ENCODE results near the gene ADAT3. TPM values are rescaled to one million over a fixed set of nuclear protein-coding genes. Genes with fewer than 3 reads are reported as not detected.
A peak's percentile ranks its signal among the peaks of the same experiment; 100 is the strongest.

ADAT3 gene
- total and polyA plus RNA-seq, 10 donors = 3.2 to 11.0 (median 8.2) TPM

DNA sequence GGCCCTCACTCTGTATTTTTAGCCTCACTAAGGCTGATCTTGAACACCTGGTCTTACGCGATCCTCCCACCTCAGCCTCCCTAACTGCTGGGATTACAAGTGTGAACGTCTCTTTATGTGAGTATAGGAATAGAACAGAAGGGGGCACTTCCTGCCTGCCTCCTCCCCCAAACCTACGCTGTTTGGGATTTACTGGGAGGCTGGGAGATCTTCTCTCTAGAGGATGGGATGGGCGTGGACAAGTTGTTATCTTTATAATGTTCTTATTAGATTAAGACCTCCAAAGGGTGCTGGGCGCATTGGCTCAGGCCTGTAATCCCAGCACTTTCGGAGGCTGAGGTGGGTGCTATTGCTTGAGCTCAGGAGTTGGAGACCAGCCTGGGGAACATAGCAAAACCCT is 32.9 kb downstream of the ADAT3 start:
- H3K27ac ChIP-seq = peak overlapping the region in 2 of 8 donors; percentile 83 to 85
- no peak overlapping the region for H3K4me3 ChIP-seq
- 66 to 83% (median 78%) methylated on average over 7 of the region's 7 CpGs for WGBS, 5 donors
- intact Hi-C loops (cut with DNase I; ENCODE audit: low total_unique reads) = no loop called here
- H3K27me3 ChIP-seq (replicated peaks in 1 of 7) = no peaks in the 10 kb centered on the region
- peaks cover 13 to 82% (median 57%) of the 10 kb centered on the region in 6 donors for H3K4me1 ChIP-seq
- peaks cover 0 to 9% (median 0%) of the 10 kb centered on the region in 8 donors for H3K9me3 ChIP-seq
- no peak for TF ChIP-seq POLR2AphosphoS5 (IDR thresholded peaks at IDR 0.05)
- no peak for TF ChIP-seq POLR2A (IDR thresholded peaks at IDR 0.05)
- TF ChIP-seq, protein P1, sequence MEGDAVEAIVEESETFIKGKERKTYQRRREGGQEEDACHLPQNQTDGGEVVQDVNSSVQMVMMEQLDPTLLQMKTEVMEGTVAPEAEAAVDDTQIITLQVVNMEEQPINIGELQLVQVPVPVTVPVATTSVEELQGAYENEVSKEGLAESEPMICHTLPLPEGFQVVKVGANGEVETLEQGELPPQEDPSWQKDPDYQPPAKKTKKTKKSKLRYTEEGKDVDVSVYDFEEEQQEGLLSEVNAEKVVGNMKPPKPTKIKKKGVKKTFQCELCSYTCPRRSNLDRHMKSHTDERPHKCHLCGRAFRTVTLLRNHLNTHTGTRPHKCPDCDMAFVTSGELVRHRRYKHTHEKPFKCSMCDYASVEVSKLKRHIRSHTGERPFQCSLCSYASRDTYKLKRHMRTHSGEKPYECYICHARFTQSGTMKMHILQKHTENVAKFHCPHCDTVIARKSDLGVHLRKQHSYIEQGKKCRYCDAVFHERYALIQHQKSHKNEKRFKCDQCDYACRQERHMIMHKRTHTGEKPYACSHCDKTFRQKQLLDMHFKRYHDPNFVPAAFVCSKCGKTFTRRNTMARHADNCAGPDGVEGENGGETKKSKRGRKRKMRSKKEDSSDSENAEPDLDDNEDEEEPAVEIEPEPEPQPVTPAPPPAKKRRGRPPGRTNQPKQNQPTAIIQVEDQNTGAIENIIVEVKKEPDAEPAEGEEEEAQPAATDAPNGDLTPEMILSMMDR (IDR thresholded peaks at IDR 0.05 in 8 of 11, conservative IDR thresholded peaks at IDR 0.05 in 3 of 11) = no peak
- DNase-seq = no peak
- H3K36me3 ChIP-seq = no peaks in the 10 kb centered on the region

DNA sequence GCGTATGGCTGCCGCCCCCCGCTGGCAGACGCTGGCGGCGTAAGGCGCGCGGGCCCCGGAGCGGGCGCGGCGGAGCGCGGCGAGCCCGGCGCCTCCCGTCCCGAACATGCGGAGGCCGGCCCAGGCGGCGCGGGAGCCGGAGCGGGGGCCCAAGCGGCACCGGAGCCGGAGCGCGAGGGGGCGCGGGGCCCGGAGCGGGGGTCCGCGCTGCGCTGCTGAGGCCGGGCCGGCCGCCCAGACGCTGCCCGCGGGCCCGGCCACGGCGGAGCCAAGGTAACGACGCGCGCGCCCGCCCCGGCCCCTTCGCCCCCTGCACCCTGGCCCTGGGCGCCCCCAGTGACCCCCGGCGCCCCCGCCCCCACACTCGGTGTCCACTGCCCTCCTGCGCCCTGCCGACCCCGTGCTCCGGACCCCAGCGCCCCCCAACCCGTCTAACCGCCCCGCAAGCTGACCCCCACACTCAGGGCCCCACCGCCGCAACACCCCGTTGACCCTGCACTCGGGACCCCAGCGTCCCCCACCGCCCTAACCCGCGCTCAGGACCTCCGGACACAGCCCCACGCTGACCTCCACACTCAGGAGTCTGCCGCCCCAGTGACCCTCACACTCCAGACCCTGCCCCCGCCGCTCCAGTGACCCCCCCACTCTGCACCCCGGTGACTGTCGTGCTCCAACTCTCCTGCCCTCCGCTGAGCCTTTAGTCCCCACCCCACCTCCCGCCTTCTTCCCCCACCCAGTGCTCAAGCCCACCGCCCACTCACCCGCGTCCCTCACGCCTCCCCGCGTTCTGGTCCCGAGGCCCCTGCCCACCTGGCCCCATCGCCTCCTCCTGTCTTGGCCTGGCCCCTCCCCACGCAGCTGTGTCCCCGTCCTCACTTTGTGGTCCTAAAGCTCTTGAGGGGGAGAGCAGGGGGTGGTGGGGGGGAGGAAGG is 36.2 kb downstream of the ADAT3 start, which contains the start of gene CSNK1G2:
TSS of gene CSNK1G2 (plus strand) at position 27 of the 932 bp plus-strand sequence. CDS start 28,601 bp downstream, outside the sequence.
- DNase-seq = peak; percentile 90

DNA sequence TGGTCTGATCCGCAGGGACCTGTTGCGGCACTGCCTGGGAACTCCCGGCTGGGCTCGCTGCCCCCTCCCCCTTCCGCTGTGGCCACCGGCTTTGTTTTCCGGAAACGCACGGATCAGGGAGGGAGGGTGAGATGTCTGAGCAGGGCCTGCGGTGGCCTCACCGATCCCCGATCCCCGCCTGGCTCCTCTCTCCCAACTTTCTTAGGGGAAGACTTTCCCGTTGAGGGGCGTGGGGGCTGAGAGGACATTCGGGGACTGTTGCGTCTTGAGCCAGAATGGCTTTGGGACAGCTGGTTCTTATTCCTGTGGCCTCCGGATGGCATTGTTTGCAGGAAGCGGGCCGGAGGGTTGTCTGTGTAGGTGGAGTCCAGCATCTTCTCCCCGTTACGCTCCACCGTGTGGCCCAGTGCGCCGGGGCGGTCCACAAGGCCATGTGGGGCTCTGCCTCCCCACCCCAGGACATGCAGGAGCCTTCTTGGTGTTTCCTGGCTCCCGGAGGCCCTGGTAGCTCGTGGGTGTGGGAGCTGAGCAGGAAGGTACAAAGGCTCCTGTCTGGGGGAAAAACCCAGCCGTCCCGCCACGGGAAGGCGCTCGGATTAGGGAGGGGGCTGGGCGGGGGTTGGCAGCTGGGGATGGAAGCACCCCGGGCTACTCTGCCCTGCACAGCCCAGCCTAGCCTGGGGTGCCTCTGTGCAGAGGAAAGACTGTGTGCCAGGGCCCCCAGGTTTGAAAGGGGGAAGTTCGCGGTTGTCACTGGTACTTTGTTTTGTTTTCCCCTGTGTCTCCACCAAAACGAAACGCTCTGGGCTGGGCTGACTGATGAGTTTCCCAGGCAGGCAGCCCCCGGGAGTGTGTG is 37.1 kb downstream of the ADAT3 start:
- H3K9me3 ChIP-seq = no peaks in the 10 kb centered on the region
- intact Hi-C loops (cut with DNase I; ENCODE audit: low total_unique reads) = no loop called here
- H3K4me3 ChIP-seq = peak overlapping the region; percentile 63 to 92 (median 70)
- H3K4me1 ChIP-seq = peaks cover 33 to 85% (median 69%) of the 10 kb centered on the region in 6 donors
- WGBS, 5 donors = 0 to 1% (median 1%) methylated on average over 29 to 40 of the region's 40 CpGs
- TF ChIP-seq POLR2AphosphoS5 (IDR thresholded peaks at IDR 0.05) (peak; percentile 88 to 89 (median 88)), POLR2A (IDR thresholded peaks at IDR 0.05) (peak in 1 of 3 donors; percentile 13)
- TF ChIP-seq, protein P1 (IDR thresholded peaks at IDR 0.05 in 8 of 11, conservative IDR thresholded peaks at IDR 0.05 in 3 of 11) = no peak
- peak; percentile 96 for DNase-seq
- peak overlapping the region; percentile 80 to 99 (median 98) for H3K27ac ChIP-seq
- H3K36me3 ChIP-seq = peaks cover 0 to 7% (median 0%) of the 10 kb centered on the region in 6 donors
- no peaks in the 10 kb centered on the region for H3K27me3 ChIP-seq (replicated peaks in 1 of 7)

More for the DNA sequence above, 36.2 kb downstream of the ADAT3 start, which contains the start of gene CSNK1G2:
- Histone ChIP-seq H3K36me3 (no peaks in the 10 kb centered on the region), H3K27me3 (replicated peaks in 1 of 7) (no peaks in the 10 kb centered on the region), H3K4me3 (peak within 1 kb of the TSS; percentile 63 to 92 (median 70)), H3K4me1 (peaks cover 33 to 85% (median 70%) of the 10 kb centered on the region in 6 donors), H3K27ac (peak within 1 kb of the TSS; percentile 90 to 99 (median 98)), H3K9me3 (no peaks in the 10 kb centered on the region)
- 1 to 2% (median 1%) methylated on average over 23 to 97 of the region's 97 CpGs for WGBS, 5 donors
- intact Hi-C loops (cut with DNase I; ENCODE audit: low total_unique reads) = no loop called here
- TF ChIP-seq POLR2A (IDR thresholded peaks at IDR 0.05) (no peak), POLR2AphosphoS5 (IDR thresholded peaks at IDR 0.05) (no peak)
- TF ChIP-seq, protein P1 (IDR thresholded peaks at IDR 0.05 in 8 of 11, conservative IDR thresholded peaks at IDR 0.05 in 3 of 11) = peak in 1 of 11 experiments; percentile 9

All from spleen (tissue), 11 donors.